ACHN (cell line): ENCODE results near the gene GPATCH11.

Experiments used
- DNase-seq: peaks from one replicate; pipeline ENCODE4 v3.0.0-alpha.2; 2015
- in situ Hi-C: cut with HindIII; loops from 2 replicates; pipeline ENCODE4 v1.10.0; 2017; ENCODE audit warnings: low sequenced_read_pairs, low pct_ligation_motif_present, low pct_unique_long_range_greater_than_20kb

The GPATCH11 gene

DNA sequence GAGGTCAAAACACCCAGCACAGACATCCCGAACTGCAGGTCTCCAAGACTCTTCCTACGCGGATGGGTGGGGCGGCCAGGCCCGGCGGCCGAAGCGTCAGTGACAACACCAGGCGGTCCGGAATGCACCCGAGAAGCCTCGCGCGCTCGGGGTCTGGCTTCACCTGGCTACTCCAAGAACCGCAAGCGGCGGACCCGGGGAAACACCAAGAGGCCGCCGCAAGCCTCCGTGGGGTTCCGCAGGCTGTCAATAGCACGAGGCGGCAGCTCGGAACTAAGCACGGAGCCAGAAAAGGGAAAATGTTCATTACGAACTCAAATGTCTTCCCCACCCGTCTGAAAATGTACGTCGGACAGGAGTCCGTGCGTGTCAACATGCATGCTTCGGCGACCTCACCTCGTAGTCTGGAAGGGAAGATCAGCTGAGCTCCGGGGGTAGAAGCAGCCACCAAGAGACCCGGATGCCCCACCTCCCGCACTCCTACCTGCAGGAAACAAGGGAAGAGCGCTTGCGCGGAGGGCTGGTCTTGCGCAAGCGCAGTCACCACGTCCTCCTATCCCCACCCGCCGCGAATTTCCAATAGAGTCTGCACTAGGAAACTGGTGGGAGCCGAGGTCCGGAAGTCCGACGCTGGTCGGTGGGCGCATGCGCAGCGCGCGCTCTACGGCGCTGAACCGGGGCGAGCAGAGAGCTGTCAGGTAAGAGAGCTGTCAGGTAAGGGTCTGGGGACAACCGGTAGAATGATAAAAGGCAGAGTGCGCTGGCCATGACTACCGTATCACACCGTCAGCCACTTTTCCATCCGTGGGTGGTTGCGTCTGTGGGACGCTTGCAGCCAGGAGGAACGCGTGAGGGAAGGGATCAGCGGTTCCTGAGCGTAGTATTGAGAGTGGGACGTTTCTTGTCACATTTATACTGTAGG, at the start of gene GPATCH11, which contains the start of gene HEATR5B:
TSS of gene GPATCH11 (plus strand) at position 646 of the 922 bp plus-strand sequence. CDS start 3,864 bp downstream, outside the sequence.
TSS of gene HEATR5B (minus strand) at position 500 of the 922 bp plus-strand sequence. CDS start 958 bp downstream, outside the sequence.
- peak; percentile 98 for DNase-seq
- in situ Hi-C loops = no loop called here

DNA sequence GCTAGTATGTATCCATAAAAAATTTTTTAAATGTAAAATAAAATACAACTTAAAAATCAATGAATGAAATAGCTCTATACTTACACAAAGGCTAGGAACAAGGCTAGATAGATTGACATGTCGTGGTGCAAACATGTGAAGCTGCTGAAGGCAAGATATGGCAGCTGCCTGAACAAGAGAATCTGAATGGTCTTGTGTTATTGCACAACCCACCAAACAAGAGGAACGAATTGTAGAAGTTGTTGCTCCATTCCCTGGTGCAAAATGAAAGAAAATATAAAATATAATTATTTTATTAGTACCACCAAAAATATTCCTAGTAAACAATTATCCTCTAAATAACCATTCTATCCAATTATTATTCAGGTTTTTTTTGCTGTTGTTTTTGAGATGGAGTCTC, 46.5 kb upstream of the GPATCH11 start:
- in situ Hi-C loops = no loop called here
- DNase-seq = no peak

DNA sequence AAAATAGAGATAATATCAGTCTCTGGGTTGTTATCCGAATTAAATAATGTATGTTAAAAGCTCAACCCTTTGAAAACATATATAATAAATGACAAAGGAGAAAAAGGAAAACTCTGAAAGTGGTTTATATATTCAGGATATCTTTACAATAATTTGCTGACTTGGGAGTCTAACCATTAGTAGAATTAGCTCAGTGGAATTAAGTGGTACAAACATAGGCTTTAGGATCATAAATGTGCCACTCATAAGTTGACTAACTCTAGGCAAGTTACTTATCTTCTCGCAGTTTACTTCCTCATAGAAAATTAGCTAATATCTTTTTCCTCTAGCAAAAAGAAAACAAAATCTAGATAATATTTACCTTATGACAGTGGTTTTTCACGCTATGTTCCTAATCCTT, 44.7 kb upstream of the GPATCH11 start:
- DNase-seq = no peak
- in situ Hi-C loops = no loop called here

DNA sequence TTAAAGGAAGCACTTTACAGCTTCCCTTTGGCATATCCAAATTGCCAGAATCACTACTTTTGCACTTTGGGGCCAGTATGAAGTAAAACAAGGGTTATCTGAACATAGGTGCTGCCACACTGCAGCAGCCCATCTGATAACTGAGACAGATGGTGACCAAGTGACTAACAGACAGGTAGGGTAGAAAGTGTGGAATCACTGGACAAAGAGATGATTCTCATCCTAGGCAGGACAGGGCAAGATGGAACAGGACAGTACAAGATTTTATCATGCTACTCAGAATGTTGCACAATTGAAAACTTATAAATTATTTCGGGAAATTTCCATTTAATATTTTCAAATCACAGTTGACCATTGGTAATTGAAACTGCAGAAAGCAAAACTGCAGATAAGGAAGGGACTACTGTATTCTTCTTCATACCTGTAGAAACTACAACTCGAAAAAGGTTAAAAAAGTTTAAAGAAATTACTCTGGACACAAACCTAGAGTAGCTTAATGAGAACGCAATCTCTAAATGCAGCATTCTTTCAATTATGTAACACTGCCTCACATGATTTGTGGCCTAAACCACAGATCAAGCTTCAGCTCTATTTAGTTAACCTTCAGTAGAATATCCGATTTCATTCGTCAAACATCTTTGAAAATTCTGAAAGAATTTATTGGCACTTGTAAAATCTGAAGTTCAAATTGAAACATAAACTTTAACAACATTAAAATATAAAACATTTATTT, 31.6 kb upstream of the GPATCH11 start:
- DNase-seq = no peak
- in situ Hi-C loops = no loop called here

DNA sequence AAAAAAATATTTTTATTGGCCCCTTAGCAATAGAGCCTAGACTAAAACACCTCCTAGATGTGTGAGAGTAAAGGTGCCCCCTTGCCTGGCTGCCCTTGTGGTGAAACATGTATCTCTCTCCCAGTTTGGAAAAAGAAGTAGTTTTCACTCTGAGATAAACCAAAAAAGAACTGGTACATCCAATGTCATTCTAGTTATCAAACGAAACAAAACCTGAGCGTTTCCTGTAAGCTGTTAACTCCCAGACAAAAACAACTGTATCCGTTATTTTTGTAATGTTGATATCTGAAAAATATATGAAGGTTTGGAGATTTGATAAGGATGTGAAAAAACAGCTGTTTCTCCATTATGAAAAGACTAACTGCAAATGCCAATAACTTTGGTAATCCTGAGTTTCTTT, 24.5 kb upstream of the GPATCH11 start:
- in situ Hi-C loops = no loop called here
- DNase-seq = no peak

DNA sequence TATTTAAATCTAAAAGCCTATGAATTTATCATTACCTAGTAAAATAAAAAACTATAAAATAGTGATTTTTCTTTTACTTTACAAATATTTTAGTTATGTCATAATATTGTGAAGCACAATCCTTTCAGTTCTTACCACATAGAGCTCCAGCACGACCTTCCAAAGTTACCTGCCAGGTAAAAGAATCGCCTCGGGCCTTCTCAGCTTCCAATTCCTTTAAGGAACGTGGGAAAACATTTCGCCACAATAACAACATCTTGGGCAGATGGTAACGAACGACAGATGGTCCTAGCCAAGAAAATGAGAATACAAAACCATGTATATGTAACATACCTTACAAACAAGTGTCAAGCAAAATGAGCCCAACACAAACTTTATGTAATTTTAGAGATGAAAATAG, 23.9 kb upstream of the GPATCH11 start:
- in situ Hi-C loops = no loop called here

DNA sequence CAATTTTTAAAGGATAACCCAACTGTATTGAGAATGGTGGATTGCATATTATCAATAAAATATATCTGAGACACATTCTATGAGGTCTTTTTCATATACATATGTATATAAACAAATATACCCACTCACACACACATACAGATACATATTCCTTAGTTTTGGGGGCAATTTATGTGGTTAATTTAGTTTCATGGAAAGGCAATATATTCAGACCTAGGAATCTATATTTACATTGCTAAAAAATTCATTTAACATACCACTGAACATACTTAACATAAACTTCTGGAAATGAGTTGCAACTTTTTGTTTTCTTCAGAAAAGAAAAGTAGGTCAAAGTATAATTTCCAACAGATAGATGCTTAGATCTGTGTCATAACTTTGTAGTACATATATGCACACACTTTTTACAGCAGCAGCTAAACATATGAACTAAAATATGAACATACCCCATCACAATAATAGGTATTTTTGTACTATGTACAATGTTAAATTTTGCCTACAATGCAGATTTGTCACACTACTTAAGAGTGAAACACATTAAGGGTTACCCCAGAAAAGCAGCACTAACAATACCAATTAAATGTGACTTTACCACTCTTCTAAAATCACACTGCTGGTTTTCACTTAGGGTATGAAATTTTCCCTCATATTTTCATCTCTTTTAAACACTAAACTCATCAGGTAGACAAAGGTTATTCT, 23.2 kb upstream of the GPATCH11 start:
- in situ Hi-C loops = no loop called here
- DNase-seq = no peak

More for the DNA sequence above, 23.9 kb upstream of the GPATCH11 start:
- no peak for DNase-seq

DNA sequence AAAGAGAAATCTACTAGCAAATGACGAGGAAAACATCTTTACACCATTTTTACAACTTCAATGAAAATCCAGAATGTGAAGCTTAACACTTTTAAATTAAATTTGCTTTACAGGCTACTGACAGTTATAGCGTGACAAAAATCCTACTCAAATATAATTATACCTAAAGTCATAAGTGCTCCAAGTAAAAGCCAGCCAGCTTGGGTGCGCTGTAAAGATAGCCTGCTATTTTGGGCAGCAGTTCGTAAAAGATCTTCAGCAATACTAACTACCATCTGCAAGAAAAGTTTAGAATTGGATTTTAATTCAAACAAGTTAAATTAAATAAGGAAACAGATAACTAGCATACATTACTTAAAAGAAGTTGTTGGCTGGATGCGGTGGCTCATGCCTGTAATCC, 22.5 kb upstream of the GPATCH11 start:
- in situ Hi-C loops = no loop called here
- DNase-seq = no peak

DNA sequence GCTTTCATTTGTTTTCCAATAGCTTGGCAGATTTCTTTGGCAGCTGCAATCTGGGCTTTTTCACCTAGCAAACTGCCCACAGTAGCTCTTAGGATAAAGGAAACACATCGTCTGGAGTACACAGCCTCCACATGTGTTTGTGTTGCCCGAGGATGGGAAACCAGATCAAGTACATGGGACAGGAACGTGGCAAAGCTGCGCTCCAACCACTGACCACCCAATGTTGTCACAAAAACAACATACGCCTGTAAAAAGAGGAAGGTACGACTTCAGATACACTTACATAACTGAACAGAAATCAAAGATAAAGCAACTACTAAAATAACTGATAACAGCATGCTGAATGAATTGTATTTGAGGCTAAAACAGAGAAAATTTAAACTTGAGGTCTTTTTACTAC, 15.6 kb upstream of the GPATCH11 start:
- in situ Hi-C loops = no loop called here
- DNase-seq = no peak

DNA sequence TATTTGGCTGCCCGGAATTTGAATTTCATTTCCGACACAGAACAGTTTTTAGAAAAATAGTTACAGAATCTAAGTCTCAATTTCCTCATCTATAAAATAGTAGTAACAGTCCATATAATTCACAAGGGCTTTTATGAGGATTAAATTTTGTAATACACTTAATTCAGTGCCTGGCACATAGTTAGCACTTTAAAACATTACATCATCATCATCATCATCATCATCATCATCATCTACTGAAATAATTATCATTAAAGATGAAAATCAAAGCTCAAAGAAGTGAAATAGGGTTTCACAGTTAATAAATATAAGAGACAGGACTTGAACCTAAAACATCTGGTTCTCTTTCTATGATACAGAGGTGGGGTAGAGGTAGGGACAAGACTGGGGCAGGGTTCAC, 13.4 kb upstream of the GPATCH11 start:
- no peak for DNase-seq
- in situ Hi-C loops = no loop called here

DNA sequence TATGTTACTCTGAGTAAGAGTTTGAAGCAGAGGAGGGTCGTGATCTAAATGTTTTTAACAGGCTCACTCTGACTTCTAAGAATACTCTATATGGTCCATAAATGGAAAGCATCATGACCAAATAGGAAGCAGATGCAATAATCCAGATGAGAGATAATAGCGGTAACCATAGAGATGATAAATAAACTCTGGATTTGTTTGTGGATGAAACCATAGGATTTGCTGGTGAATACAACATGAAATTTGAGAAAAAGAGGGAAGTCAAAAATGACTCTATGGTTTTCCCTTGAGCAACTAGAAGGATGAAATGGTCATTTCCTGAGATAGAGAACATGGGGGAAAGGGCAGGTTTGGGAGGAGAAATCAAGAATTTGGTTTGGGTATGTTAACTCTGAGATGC, 4.1 kb upstream of the GPATCH11 start:
- no peak for DNase-seq
- in situ Hi-C loops = no loop called here

DNA sequence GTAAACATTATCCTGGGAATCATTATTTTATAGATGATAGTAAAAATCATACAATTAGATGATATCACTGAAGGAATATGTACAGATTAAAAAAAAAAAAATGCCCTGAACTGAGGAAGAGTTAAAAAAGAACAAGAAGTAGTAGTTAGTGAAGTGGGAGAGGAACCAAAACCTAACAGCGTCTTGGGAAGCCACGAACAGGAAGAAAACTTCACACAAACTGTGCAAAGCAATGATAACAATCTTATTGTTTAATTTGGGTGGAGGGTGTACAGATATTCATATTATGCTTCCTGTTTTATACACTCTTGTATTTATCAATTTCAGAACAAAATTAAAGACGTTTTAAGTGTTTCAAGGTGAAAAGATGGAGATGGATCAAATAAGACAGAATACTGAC, 3.6 kb upstream of the GPATCH11 start:
- in situ Hi-C loops = no loop called here
- DNase-seq = no peak

DNA sequence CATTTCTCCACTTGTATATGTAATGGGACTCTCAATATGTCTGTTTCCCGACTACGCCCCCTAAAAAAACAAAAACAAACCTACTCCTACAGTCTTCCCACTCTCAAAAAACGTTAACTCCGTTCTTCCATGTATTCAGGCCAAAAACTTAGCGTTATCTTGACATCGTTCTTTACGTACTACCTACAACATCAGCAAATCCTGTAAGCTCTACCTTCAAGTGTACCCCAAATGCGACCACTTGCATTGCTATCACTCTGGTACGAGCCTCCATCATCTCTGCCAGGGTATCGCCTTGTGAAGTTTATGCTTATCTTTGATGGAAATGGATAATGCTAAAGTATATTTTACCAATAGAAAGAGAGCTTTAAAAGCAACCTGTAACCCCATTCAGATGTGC, 479 bp downstream of the GPATCH11 start:
- in situ Hi-C loops = no loop called here
- no peak for DNase-seq

DNA sequence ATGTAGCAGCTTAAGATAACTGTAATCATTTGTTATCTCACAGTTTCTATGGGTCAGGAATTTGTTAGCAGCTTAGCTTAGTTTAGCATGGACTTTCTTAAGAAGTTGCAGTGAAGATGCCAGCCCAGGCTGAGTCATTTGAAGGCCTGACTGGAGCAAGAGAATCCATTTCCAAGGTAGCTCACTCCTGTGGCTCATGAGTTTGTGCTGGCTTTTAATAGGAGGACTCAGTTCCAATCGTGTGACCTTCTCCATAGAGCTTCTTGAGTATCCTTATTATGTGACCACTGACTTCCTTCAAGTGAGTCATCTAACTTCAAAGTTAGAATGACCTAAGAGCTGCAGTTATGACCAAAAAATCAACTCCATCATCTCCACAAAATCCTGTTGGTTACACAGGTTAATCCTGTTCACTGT, 1.4 kb downstream of the GPATCH11 start:
- DNase-seq = peak; percentile 72
- in situ Hi-C loops = no loop called here

DNA sequence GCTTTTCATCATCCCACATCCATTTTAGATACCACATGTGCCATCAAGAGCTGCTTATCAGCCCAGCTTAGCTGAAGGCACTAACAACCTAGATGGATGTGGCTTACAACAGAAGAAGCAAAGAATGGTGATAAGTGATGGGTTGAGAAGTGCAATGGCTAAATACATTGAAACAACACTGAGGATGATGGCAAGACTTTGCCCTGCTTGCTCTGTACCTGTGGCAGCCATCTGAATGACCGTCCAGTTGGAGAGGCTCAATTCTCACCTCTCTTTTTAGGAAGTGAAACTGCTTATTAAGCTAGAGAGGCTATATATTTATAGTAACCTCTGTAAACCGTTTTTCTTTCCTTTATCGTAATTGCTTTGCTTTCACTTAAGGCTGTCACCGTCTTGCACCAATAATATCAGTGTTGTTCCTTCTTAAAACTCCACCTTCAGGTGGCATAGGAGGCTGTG, 5.7 kb downstream of the GPATCH11 start:
- in situ Hi-C loops = no loop called here
- no peak for DNase-seq

DNA sequence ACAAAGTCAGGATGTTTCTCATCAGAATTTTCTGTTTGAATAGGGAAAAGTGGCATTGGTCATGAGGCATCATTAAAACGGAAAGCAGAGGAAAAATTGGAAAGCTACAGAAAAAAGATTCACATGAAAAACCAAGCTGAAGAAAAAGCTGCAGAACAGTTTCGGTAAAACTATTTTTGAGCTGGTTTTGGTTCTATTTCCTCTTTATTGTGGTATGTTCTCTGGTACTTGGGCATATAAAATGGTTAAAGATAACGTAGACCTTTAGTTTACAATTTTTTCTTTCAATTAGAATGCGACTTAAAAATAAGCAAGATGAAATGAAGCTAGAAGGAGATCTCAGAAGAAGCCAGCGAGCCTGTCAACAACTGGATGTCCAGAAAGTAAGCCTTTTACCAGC, 7.6 kb downstream of the GPATCH11 start:
- in situ Hi-C loops = no loop called here
- no peak for DNase-seq

DNA sequence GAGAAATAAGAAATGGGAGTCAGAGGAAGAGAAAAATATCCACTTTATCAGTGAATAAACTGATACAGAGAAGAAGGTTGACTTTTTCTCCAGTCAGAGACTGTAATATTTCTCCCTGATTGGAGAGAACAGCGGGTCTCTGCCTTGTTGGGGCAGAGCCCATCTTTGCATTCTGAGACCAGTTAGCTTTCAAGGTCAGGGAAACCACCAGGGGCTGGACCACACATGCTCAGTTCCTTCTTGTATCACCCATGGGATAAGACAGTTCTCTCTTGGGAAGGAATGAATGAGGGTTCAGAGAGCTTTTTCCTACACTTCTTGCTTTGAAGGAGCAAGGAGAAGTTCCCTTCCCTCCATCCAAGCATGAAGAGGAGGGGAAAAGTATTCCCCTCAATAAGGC, 12.2 kb downstream of the GPATCH11 start:
- in situ Hi-C loops = no loop called here
- no peak for DNase-seq

DNA sequence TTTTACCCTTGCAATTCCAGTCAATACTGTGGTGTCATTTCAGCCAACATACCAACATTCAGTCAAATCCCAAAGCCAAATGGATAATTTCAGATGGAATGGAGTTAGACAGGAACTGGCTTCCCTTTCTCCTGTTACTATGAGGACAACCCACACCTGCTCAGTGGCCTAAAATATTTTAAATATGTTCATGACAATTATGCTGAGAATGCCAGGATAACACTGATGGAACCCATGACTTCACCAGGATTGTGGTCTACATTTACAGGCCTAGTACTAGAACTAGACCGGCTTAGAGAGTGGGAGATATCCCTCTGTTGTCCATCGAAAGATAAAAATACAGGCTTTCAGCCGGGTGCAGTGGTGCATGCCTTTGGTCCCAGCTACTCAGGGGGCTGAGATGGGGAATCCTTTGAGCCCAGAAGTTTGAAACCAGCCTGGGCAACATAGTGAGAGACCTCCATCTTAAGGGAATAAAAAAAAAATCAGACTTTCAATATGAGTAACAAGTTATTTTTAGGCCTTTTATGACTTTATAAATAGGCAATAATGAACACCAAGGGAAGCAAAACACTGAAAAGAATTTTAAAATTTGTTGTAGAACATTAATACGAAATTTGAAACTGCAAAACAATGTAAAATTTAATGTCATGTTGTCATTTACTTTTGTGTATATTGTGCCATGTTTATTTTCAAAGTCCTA, 14.2 kb downstream of the GPATCH11 start:
- in situ Hi-C loops = no loop called here
- DNase-seq = no peak
